Cardiac septum (tissue), 1 donor: ENCODE results near the gene POU2F1. TPM values are rescaled to one million over a fixed set of nuclear protein-coding genes. Genes with fewer than 3 reads are reported as not detected.

ENCODE experiments used
- DNase-seq: peaks from one replicate; pipeline ENCODE4 v3.0.0-alpha.2; 2020; ENCODE audit warnings: low spot score
- intact Hi-C: fragments of 100-400 bp; cut with DNase I; formaldehyde crosslinking; loops from one replicate; pipeline ENCODE4 v1.14.0; 2022
- total RNA-seq: library from RNA; stranded (reverse); fragmentation: NEBNext Ultra II Directional; extraction: Animal tissue kit (Norgen Biotek cat#: 25700); gene quantifications from one replicate; pipeline ENCODE4 v1.2.1, GENCODE V29; 2021
- donor health status: DM: no; HTN: no; CAD: no.

Gene POU2F1
- total RNA-seq, 1 donor from 2014 or later, result 9.9 TPM

DNA sequence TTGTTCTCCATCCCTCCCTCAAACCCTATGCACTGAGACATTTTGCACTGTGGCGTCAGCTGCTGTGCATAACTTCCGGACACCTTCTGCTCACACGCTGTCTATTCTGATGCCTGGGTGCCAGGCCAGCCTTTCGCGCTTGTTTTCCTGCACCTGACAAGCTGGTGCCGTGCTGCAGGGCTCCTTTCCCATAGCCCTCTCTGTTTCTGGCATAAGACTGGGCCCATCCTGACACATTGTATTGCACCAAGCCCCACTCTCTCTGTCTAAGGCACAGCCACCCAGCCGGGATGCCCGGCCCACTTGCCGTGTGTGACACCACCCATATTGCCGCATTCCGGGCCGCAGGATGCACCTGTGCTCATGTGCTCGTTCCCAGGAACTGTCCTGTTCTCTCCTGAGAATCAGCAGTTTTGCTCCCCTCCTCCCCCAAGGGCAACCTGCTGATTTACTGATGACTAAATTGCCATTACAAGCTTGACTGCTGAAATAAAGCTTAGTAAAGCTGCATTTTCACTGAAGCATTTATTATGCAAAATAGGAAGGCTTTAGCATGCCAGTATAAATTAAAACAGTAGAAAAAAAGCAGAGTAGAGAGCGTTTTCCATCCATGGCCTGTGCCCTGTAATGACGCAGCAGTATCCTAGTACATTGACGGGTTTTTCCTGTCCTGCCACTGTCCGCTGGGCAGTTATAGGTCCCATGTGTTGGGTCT, 209.6 kb downstream of the POU2F1 start:
- intact Hi-C loops, result no loop called here
- no peak for DNase-seq

DNA sequence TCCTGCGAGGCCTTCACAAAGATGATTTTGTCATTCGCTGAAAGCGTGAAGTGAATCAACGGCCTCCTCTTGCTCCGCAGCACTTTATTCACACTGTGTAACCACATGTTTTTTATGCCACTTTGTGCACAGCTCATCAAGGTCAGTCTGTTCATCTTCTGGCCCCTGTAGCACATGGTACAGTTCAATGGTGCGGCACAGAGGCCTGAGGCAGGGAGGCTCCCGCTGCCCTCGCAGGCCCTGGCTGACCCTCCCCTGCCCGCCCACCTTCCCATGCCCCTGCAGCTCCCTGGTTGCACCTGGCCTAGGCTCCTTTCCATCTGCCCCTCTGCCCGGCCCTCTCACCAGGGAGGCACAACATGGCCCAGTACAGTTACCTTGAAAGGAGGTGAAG, 210.2 kb downstream of the POU2F1 start:
- intact Hi-C loops, result no loop called here
- DNase-seq, result no peak

DNA sequence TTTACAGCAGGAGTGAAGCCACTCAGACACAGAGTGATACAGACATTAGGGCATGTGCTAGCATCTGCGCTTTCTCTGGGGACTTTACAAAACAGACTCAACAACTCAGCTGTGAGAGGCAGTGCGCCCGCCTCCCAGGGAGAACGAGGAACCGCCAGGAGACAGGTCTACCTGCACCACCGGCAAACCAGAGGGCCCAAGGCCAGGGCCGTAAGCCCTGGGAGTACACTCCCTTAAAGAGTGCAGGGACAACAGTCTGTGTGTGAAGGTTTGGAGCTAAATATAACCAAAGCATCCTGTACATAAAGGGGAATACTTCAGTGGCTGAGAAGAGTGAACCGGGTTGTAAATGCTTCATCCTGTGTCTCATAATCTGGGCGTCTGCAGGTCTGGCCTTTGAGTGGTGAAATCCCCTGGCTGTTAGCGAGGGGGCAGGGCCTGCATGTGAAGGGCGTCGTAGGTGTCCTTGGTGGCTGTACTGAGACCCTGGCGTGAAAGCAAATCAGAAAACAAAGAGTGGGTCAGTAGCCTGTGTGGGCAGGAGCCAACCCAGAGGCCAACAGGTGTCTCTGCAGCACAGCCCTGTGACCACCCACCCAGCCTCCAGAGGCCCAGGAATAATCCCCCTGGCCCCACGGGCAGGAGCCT, 210.7 kb downstream of the POU2F1 start:
- no peak for DNase-seq
- intact Hi-C loops, result no loop called here

DNA sequence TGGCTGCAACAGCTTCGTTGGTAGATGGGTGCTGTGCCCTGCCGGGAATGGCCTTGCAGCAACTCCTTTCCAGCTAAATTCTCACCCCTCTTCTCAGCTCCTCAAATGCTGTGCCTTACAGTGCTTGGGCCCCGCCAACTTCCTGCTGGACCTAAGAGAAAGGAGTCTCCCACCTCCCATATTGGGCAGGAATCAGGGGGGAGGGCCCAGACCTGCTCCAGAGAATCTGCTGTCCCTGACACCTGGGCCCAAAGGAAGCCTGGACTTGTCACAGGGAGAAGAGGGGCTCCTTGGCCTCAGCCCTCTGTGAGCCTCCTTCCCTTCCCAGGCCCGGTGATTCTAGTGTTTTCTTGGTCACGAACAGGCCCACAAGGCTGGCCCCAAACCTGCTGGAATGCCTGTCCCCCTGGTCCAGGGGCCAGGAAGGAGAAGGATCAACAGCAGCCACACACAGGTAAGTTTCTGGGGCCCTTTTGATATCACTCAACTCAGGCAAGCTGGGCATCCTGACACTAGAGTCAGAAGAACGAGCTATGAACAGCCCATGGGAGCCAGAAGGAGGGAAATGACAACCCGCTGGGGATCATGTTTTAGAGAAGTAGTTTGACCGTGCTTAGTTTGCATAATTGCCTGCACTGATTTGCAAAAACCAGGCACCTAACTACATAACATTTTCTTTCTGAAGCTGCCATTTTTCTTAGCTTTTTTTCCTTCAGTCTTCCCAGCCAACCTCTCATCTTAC, 211.4 kb downstream of the POU2F1 start:
- intact Hi-C loops, result no loop called here
- DNase-seq, result no peak

DNA sequence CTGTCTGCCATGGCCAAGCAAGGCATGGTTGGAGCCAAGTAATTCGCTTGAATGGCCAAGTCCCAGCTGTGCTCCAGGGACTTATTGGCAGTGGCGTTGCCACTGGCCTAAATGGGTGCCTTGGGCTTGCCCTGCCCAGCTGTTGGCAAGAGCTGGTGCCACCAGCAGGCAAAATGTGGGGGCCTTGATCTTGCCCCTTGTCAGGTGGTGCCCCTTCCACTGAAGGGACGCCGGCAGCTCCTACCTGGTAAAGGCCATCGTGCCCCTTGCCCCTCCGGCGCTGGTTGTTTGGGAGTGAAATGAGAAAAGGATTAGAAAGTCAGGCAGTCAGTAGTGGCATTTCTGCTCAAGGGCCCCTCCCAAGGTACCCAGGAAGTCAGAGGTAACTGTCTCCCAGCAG, 212.1 kb downstream of the POU2F1 start:
- intact Hi-C loops, result no loop called here
- DNase-seq, result no peak

DNA sequence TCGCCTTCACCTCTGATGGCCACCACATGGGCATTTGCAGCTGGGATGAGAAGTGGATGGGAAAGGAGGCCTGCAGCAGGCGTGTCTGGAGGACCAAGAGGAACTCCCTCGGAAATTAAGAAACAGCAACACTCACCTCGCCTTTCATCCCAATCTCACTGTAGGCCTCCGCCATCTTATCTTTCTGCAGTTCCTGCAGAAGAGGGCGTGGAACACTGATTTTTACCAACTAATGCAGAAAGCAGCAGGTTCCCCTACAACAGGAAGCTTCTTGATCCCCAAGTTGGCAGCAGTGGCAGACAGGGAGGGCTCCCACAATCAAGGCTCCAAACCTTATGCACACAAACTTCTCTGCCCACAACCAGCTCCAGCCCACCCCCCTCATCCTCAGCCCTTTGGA, 213.2 kb downstream of the POU2F1 start:
- intact Hi-C loops, result no loop called here
- DNase-seq, result no peak

DNA sequence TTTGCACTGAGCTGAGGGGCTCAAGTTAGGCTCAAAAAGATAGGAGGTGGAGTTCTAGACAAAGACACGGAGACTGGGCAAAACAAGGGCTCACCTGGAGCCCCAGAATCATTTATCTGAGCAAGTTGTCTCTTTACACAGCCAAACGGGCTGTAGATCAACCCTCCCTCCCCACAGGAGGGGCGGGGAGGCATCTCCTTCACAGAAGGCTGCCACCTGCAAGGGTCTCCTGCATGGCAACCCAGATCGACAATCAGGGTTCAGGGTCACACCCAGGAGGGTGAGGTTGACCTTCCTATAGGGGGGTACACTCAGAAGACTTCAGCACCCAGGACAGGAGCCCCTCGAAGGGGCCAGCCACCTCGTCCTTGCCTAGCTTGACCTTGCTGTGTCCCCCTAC, 213.6 kb downstream of the POU2F1 start:
- intact Hi-C loops, result no loop called here
- no peak for DNase-seq

DNA sequence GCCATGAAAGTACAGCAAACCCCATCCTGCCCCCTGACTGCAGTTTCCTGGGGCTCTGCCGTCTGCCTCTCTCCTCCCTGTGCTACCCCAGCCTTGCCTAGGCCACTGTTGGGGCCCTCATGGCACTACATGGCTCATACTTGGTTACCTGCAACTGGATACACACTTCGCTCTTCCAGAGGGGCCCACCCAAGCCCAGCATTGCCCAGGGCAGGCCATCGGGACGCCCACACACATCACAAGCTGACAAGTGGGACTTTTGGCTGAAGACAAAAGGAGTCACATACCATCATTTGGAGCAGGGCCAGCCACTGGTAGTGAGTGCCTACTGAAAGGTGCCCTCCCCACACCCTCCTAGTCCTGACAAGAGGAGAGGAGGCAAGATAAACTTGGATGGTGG, 214.8 kb downstream of the POU2F1 start:
- no peak for DNase-seq
- intact Hi-C loops, result no loop called here

DNA sequence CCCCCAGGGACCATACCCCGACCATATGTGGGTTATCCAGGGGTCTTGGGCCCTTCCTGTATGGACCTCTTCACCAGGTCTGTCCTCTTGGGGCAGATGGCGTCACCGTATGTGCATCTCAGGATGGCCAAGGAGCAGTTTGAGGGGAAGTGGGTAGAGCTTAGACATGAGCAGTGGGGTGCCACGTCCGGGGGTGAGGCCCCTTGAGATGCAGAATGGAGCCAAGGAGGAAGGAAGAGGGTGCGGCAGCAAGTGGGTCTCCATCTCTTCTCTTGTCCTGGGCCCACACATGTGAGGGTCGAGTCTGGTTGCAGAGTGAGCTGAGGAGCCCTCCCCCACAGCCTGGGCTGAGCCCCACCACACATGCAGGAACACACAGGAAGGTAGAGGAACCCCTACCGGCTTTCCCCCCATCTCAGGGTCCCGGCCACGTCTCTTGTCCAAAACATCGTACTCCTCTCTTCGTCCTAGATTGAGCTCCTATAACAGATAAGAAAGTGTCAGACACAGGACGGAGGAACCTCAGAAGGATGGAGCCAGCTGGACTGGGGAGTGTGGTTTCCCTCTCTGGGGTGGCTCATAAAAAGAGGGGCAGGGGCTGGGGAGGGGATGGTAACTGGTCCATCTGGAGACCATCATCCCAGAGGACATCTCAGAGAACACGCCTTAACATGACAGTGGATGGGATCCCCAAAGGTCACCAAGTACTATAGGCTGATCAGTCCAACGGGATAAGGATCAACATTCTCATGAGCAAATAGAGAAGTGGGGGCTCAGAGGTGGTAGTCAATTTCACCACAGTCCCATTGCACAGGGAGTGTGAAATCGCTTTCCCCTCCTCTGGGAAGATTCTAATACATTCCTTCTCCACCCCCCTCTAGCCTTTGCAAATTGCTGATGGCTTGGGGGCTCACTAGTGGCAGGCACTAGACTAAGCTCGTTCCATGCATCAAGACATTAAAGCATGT, 217.8 kb downstream of the POU2F1 start:
- intact Hi-C loops, result no loop called here

DNA sequence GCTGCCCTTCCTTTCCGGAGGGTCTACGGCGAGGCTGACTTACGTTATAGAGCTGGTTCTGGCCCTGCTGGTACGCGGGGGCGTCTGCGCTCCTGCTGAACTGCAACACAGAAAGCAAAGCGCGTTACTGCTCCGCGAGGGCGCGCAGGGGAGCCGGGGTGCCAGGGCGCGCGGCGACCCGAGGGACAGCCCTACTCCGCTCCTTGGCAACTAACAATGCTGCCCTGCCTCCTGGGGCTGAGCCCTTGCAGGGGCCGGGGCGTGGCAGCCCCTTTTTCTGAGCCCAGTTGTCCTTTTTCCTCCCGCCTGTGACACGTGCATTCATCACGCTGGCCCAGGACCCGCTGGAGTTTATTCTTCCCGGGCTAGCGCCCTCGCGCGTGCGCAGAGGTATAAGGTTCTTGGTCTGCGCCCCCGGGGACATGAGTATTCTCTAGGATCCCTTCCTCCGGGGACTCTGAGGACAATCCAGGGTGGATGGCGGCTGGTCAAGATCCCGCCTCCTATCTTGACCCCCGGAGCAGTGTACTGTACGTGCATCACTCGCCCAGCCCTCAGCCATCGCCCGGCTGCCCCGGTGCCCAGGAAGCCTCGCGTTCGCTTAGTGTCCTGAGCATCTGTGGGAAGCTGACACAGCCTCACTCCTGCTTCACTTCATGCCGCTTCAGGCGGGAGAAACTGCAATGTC, 218.8 kb downstream of the POU2F1 start:
- no peak for DNase-seq
- intact Hi-C loops, result no loop called here

More for the DNA sequence above, 217.8 kb downstream of the POU2F1 start:
- DNase-seq, result peak; percentile 73

DNA sequence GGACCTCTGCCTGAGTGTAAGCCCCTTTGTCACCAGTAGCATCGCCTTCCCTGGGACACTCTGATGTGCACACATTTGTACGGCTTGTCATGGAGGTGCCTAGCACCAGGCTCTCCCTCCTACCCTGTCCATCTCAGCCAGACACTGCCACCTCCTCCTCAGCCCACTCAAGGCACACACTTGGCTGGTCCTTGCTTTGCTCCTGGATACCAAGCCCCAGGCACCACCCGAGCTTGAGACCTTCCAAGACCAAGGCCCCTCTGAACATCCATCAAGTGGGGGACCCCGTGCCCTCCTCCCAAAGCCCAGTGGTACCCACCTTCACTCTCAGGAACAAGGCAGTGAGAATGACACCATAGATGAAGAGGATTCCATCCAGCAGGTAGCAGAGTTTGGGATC, 219.7 kb downstream of the POU2F1 start:
- DNase-seq, result no peak
- intact Hi-C loops, result no loop called here

DNA sequence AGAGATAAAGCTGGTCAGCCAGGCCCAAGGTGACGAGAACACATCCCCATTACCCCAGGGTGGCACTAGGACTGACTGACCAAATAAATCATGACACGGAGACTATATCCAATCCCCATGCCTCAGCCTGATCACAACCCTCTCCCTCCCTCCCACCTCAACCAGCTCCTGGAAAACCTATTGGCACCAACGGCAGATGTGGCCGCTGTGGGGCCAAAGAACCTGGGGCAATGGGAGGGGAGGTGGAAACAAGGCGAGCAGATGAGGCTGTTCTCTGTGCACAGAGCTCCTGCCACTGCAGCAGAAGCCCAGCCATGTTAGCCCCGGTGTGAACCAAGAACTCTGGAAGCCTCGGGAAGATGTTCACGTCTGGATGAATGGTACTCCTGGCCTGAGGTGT, 220.1 kb downstream of the POU2F1 start:
- no peak for DNase-seq
- intact Hi-C loops, result no loop called here

DNA sequence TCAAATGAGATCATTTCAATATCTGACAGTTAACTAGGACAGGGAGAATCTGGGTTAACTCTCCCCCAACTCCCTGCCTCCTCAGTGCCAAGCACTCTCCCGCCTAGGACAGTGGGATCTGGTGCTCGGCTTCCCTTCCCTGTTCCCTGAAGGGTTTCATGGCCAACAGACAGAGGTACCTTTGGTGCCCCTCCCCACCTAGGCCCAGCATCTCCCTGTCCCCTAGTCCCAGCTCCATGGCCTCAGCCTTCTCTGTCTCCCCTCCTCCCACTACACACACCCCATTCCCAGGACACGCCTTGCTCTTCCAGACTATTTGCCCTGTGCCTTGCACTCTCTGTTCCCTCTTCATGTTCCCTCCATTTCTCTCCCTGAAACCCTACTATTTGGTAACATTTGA, 220.5 kb downstream of the POU2F1 start:
- DNase-seq, result no peak
- intact Hi-C loops, result no loop called here

DNA sequence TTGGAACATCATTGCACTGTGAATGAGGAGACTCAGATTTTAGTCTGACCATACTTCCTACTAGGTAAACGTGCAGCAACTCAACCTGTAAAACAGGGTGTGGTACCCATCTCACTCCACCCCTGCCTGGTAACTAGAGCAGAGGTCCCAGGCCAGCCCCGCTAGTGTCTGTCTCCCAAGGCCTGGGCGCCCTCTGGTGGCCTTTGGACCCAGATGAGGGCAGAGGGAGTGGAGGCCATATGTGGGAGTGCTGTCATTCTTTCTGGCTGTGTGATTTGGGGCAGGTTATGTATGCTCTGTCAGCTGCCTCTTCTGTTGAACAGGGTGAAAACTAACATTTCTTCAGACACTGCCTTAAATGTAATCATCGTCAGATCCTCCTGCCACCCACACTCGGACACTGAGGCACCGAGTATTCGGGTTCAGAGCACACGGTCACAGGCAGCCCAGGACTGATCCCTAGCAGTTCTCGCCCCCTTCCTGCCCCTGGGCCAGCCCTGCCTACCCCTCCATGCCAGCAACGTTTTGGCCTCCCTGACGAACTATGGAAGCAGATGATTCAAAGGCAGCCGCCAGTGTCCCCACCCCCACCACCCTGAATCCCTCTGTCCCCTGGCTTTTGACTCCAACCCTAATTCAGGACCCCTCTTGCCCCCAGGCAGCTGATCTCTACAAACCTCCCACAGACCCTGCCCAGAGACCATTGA, 221.6 kb downstream of the POU2F1 start:
- DNase-seq, result peak; percentile 89
- intact Hi-C loops, result loop anchor here (1.0 to 2.0 kb wide), 2 partner anchors 174 to 375 kb away; no protein-coding TSS in a partner anchor

DNA sequence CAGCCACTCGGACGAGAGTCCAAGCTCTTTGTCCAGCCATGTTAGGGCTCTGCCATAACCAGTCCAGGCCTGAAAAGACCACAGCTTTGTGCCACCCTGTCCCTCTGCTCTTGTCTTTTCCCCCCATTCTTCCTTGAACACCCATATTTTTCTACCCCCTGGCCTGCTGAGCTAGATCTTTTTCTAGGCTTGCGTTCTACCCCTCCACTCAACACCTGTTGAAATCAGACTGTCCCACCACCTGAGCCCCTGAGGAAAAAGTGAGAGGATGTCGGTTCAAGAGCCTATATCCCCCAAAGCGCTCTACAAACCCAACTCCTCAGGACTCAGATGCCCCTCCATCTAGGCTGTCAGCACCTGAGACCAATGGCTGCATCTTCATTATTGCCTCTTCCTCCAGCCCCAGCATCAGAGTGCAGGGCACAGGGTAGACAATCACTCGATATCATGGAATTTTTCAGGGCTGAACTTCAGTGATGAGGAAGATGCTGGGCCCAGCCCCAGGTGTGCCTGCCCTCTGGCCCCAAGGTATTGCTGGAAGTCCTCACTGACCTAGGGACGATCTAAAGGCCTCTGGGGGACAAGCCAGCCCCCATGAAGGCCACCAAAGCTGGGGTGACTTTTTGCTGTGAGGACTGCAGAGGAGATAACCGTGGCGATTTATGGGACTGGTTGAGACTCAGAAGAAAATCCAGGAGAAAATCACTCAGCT, 222.3 kb downstream of the POU2F1 start:
- intact Hi-C loops, result loop anchor here (1.0 to 2.0 kb wide), 2 partner anchors 175 to 376 kb away; no protein-coding TSS in a partner anchor
- no peak for DNase-seq

DNA sequence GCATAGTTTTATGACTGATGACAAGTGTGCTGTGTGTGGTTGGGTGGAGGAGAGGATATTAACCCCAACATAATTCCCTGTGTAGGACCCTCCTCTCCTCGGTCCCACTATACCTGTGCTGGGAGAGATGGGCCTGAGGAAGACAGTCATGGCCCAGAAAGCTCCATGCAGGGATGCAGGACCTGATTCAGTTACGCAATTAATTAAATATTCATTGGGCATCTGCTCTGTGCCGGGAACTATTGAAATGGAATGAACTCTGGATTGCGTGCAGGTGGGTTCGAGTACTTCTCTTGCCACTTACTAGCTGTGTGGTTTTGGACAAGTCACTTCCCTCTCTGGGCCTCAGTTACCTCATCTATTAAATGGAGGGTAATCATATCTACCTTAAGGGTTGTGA, 223.1 kb downstream of the POU2F1 start:
- intact Hi-C loops, result loop anchor here (2.0 kb wide), 1 partner anchor 377 kb away; no protein-coding TSS in a partner anchor
- no peak for DNase-seq

DNA sequence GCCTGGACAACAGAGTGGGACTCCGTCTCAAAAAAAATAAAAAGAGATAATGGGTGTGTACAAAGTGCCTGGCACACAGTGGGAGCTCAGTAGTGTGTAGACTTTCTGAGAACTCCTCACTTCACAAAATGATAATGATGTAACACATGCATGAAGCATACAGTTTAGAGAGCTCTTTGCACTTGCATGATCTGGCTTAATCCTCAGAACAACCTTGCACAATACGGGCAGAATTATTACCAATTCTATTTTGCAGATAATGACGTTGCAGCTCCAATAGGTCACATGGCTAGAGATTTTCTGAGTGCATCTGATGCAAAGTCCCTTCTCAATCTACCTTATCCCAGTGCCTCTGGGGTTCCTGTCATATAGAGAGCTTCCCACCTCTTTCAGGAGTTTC, 226.3 kb downstream of the POU2F1 start:
- intact Hi-C loops, result no loop called here
- no peak for DNase-seq
